Fibroblast of the conjunctiva (primary cell): ENCODE data around the gene CTIF.
A peak's percentile ranks its signal among the peaks of the same experiment; 100 is the strongest.

Experiments used
- DNase-seq: peaks from one replicate; pipeline ENCODE4 v3.0.0-alpha.2; 2010; ENCODE audit warnings: low read depth

Gene CTIF

DNA sequence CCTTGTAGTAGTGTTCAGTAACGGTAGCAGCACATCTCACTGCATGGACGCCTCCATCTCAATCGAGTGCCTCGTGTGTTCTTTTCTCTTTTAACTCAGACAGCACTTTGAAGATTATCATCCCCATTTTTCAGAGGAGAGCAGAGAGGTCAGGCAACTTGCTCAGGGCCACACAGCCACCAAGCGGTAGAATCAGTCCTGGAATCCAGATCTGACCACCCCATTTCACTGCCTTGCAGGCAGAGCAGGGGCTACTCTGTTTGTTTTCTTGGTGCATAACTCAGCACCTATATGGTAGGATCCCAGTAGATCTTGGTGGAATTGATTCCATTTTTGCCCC, 282.4 kb downstream of the CTIF start:
- no peak for DNase-seq

DNA sequence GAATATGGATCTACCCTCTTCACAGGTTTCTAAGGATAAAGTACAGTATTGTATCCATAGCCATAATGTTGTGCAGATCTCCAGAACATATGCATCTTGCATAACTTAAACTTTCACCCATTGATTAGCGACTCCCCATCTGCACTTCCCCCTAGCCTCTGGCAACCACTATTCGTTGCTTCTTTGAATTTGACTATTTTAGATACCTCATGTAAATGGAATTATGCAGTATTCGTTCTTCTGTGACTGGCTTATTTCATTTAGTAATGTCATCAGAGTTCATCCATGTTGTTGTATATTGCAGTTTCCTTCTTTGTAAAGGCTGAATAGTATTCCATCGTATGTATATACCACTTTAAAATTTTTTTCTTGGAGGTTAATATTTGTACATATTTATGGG, 283.0 kb downstream of the CTIF start:
- DNase-seq: no peak

DNA sequence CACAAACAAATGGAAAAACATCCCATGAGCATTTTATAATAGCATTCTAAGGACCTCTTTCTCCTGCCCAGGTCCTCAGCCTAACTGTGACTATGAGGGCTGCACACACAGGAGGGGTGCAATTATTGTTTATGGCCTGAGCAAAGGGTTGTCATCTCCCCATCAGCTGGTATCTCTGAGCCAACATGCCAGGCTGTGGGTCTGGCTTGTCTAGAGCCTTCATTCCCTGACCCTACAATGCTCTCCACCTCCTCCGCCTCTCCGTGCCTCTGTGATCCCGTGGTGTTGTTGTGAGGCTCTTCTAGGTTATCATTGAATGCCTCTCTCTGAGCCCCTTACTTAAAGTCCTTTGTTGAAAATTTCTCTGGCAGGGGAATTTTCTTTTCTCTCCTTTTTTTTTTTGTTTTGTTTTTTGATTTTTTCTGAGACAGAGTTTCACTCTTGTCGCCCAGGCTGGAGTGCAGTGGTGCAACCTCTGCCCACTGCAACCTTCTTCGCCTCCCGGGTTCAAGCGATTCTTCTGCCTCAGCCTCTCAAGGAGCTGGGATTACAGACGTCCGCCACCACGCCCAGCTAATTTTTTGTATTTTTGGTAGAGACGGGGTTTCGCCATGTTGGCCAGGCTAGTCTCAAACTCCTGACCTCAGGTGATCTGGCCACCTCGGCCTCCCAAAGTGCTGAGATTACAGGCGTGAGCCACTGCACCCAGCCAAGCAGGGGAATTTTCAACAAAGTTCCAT, 285.6 kb downstream of the CTIF start:
- no peak for DNase-seq

DNA sequence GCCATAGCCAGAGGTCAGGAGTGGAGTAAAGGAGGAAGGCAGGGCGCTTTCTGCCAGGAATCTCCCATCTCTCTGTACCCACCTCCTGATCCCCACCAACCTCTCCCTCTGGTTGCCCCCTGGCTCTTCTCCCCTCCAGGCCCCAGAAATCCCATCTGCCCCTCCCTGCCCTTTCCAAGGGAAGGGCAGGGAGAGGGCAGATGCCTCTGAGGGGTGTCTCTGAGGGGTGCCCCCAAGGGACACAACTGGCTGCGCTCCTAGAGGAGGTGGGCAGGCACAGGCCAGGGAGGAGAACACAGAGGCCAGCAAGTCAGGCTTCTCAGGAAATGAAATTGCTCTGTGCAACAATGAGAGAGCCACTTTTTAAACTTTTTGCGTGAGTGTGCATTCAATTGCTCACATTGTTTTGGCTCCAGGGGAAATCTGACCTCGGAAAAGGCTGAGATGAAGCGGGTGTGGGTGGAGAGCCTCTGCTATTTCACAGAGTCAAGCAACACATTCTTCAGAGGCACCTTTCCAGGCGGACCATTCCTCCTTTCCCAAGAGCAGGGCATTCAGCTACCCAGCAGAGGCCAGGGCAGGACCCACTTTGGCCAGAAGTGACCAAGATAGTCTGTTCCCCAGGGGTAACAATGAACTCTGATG, 286.4 kb downstream of the CTIF start:
- no peak for DNase-seq

DNA sequence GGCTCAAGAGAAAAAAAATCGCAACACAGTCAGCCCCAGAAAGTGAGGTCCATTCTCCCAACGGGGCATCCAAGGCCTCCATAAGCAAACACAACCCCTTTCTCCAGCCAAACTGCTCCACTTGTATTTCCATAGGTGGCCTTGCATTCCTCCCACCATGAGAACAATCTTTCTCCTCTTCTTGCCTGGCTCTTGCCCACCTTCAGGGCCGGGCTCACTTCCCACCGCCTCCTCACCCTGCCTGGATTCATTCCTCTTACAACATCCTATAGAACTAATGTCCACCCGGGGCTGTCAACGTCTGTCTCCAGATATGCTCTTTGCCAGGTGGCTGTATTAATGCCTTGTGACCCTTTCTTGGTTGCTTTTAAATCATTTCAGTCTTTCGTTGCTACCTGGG, 287.4 kb downstream of the CTIF start:
- DNase-seq: no peak

DNA sequence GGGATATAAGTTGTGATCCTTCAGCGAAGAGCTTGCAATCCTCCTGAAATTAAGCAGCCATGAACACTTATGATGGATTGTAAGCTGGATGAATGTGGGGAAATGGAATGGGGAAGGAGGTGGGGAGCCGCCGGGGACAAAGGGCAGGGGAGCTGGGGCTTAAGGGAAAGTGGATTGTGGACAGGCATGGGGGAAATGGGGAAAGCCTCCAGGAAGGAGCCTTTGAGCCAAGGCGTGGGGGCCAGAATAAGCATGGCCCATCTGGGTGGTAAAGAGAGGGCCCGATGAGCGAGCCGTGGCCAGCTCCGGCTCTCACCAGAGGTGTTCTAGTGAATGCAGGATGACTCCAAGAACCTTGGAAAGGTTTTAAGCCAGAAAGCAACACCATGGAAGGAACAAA, 288.0 kb downstream of the CTIF start:
- no peak for DNase-seq

DNA sequence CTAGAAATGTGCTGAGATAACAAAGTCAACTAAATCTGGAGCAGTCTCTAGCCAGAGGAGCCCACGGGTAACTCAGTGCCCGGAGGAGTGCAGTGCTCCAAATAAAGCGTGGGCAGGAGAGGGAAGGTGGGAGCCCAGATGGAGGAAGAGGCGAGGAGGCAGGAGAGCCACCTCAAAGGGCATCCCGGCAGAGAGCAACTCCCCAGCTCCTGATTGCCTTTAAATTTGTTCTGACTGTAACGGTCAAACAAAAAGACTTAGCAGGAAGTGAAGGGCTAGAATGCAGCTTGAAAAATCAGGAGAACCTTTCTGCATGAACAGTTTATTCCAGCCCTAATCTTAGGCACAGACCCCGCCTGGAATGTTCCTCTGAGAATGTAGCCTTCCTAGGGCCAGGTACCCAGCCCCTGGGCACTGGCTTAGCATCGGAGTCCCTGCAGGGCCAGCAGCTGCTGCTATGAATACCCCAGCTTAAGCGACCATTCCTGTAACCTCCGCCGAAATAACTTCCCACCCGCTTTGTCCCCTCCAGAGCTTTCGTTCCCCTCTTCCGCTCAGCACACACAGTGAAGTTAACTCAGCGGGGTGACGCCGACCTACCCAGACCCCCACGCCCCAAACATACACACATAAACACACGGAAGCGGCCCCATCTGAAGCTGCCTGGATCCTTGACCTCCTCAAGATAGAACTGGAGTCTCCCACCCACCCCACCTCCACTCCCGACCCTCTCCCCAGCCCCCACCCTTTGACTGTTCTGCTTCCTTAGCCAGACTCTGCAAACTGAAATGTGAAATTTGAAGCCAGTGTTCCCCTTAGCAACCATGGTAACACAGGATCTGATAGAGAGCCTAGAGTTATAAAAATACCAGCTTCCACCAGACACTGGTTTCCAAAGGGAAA, 288.7 kb downstream of the CTIF start:
- DNase-seq: peak; percentile 43

DNA sequence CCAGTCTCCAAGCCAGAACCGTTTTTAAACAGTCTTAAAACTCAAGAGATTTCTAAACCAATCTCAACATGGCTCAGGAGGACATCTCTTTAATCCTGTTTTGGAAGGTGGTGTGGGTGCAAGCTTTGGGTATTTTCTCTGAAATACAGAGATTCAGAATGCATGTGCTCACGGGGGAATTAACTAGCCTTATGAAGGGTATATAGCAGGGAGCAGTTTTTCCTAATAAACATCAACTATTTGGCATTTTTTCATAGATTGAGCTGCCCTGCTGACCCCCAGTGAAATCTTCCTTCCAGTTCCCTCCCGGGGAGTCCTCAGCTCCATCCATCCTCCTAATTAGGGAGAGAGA, 289.3 kb downstream of the CTIF start:
- DNase-seq: no peak

DNA sequence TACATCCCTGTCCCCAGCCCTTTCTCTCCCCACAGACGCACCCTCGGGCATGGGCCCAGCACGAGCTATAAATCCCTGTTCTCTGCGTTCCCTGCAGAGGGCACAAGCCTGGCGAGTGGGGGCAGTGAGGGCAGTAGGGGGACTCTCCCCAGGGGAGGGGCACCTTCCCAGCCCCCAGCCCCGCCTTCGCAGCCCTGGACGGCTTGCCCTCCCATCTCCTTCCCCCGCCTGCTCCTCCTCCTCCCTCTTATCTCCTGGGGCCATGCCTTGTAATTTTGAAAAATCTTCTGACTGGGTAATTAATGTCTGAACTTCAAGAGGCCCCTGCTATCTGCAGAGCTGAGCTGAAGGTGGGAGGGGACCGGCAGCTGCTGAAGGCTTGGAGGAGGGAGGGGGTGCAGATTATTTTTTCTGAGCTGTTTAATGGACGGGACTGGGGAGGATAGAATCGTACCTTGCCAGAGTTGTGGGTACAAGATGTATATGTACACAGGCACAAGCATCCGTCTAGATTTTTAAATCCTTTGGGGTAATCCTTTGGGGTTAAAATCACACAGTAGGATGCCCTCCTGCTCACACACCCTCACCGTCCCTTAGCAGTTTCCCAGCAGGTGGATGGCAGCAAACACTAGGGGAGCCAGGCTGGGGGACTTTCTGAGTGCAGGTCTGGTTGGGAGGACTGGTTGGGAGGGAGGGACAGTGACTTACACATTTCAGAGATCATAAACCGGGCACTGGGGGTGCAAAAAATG, 290.0 kb downstream of the CTIF start:
- DNase-seq: no peak

DNA sequence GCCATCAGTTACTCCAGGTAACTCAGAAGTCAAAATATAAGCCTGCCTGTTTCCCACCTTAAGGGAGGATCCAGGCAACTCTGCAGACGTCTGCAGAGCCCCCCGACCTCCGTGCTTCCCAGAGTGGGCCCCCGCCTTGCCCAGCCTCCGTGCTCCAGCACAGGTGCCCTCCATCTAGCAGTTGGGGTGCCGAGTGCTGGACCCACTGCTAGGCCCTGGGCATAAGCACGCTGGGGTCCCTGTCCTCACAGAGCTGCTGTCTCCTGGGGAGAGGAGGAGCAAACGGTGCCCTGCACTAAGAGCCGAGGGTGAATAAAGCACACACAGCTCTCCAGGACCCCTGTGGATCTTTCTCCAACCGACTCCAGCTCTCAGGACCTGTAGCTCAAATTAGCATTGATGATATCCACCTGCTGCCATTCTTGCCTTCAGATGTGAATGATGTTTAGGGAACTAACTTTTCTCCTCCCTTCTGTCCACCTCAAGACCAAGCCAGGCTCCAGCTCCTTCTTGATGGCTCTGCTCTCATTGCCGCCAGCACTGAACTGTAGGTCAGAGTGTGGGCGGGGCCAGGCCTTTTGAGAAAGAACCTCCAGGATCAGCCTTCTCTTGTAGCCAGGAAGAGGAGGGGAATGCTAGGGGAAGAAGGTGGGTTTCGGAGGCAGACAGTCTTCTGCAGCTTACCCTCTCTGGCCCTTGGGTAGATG, 290.8 kb downstream of the CTIF start:
- DNase-seq: no peak

DNA sequence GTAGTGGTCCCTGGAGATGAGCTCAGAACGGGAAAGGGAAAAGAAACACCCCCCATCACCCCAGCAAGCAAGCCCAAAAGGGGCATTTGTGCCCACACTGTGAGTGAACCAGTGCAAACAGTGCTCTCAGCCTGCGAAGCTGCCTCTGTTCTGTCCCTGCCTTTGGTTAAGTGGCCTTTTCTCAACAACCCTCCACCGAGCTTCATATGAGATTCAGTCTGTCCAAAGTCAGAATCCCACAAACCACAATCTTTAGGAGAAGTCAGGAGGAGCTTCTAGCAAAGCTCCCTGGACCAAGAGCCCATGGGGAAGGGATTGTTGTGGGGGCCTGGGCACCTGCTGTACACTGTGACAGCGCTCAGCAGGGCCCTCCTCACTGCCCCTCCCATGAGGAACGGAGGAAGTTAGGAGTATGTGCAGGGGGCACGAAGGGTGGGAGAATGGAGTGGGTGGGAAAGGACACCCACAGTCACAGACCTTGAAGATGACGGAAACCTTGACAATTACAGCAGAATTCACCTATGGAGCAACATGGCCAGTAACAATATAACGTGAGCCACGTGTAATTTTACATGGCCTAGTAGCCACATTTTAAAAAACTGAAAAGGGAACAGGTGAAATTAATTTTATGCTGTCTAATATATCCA, 292.4 kb downstream of the CTIF start:
- no peak for DNase-seq

DNA sequence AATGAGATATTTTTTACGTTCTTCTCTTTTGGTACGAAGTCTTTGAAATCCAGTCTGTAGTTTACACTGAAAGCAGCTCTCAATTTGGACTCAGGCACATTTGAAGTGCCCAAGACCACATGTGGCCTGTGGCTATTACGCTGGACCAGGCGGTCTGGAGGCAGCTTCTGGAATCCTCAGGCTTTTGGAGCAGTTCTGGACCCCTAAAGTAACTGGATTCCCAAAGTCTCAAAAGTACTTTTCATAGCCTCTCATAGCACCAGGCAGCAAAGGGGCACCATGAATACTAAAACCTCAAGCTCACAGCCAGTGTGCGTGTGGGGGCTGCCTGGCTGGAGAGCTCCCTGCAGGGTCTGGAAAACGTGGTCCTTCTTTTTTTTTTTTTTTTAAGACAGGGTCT, 293.0 kb downstream of the CTIF start:
- no peak for DNase-seq

DNA sequence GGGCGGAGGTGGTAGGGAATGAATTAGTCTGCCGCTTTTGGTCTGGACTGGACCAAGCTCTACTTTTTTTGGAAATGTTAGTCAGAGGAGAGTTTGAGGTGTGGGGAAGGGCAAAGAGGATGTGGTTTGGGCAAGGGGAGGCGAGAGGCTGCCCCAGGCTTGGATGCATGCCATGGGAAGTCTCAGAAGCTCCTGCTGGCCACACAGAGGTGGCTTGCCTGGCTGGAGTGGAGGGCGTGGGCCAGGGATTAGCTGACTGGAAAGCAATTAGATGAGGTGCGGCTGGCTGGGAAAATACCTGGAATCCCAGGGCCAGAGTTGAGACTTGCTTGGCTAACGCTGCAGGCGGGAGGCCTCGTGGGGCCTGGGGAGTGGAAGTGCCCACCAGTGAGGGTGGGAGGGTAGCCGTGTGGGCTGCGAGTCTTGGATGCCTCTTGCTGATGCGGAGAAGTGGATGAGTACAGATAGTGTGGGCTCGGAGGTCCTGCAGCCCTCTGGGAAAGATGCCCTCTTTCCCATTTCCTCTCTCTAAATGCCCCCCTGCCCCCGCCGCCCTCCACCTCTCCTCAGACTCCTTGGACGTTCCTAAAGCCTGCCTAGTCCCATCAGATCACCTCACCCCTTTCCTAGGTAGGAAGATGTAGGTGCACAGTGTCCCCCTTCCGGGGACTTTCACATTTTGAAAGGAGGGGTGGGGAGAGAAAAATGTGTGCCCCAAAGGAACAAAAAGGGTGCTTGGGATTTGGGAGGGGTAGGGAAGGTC, 294.3 kb downstream of the CTIF start:
- DNase-seq: no peak

DNA sequence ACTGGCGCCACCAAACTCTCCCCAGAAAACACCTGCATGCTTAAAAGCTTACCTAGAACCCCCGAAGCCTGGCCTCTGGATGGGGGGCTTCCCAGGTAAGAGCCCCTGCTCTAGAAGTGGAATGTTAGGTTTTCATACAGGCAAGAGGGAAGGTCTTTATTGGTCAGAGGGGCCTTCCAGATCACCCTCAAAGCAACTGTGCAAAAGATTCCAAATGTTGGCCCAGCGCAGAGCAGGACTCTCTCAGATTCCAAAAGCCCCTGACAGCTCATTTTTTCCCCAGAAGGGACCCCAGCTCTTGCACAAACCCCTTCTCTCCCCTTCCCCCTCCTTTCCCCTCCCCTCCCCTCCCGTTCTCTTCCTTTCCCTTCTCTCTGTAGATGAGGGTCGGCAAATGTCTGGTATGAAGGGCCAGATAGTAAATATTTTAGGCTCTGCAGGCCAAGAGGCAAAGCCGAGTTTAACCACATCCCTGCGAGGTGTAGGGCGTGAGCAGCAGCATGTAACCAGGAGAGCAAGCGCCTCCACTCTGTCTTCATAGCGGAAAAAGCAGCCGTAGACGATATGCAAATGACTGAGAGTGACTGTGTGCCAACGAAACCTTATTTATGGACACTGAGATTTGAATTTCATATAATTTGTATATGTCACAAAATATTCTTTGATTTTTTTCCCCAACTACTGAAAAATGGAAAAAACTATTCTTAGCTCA, 295.0 kb downstream of the CTIF start:
- no peak for DNase-seq

DNA sequence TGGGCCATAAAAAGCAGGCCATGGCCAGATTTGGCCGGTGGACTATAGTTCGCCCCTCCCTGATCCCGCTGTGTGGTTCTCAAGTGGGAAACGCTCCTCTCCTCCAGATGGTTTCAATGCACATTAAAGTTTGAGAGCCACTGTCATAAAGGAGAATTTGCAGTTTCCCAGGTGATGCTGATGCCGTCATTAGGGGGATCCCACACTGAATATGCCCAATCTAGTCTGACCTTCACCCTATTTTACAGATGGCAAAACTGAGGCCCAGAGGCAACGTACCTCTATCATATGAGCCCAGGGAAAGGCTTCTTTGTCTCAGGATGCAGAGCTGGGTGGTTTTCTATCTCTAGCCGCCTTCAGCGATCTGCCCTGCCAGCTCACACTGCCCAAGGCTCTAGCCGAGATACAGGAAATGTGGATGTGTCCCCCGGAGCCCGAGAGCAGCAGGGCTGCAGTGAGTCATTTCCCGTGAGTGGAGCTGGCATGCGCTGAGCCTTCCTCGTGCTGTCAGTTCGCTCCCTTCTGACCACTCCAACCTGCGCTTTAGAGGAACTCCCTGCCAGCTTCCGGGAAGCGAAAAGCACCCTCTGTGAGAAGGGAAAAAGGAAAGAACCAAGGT, 295.7 kb downstream of the CTIF start:
- peak; percentile 66 for DNase-seq

DNA sequence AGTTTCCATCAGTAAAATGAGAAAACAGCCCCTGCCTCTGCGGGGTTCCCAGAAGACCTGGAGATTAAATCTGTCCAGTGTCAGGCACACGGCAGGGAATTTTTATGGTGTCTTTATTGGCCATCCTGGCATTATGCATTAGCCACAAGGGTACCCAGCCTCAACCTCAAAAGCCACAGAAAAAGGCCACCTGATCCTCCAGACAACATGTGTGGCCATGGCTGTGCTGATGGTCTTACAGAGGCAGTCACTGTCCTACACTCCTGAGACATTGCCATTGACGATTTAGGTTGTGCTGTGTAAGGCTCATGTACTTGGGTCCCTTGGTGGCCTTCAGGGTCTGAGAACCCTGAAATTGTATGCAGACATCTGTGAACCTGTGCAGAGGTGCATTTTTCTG, 296.3 kb downstream of the CTIF start:
- DNase-seq: no peak

DNA sequence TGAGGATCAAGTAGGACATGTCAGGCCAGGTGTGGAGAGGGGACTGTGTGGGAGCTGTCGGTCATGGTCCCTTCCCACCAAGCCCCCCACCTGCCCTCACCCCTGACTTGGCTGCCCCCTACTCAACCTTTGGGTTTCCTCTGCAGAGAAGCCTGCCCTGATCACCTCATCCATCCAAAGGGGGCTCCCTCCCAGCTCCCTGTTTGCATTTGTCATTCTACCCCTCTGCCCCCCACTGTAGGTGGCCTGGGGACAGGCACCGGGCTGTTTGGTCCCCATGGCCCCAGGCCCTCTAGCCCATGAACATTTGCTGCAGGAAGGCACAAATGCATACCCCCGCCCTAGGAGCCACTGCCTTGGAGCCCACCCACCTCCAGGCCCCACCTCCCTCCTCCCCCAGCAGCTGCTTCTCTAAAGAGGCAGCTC, 296.9 kb downstream of the CTIF start:
- DNase-seq: no peak

DNA sequence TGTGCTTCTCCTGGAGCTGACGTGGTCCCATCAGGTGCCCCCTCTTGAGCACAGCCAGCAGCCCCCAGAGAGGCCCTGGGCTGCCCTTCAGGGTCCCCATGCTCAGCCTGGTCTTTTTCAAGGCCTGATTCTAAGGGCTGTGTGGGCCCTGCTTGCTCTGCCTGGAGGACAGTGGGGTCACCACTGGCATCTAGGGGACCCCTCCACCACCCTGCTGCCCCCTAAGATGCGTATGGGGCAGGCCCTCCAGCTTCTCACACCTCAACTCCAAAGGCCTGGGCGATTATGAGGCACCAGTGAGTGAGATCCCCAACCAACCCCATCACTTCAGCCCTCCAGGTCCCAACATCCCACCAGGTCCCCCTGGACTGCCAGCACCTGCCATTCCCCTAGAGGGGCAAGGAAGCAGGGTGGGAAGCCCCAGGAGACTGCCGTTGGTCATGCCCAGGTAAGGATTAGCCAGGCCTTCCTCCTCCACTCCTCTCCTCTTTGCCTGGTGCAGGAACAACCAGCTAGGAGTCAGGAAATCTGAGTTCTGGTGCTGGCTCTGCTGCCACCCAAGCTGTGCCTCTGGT, 297.5 kb downstream of the CTIF start:
- DNase-seq: no peak
